Glomerular endothelial cell (primary cell): Measurements from ENCODE around the gene PRR30. TPM values are rescaled to one million over a fixed set of nuclear protein-coding genes. Genes with fewer than 3 reads are reported as not detected.
"Not testable (repeated sequence)": the region's sequence is repeated elsewhere in the genome, so short reads cannot be mapped to it uniquely, and the experiment has no call there.

Experiments
- DNase-seq: peaks from one replicate; pipeline ENCODE4 v3.0.0-alpha.2; 2011; ENCODE audit warnings: low read depth, low spot score; ENCODE audit errors: extremely low read depth
- total RNA-seq: library from RNA; depleted of rRNA; stranded (reverse); fragments of >200 nt; gene quantifications from 2 replicates; pipeline ENCODE4 v1.2.3, GENCODE V29; 2015

Gene PRR30
- not detected in 2 replicates for total RNA-seq

GRCh38 chr2:27139310-27139709 is at the start of gene PRR30:
TSS of gene PRR30 (minus strand) at chr2:27139410. CDS start at chr2:27138329, 1,081 bp downstream.
- DNase-seq: no peak

- no peak for DNase-seq
These were observed 47.6 kb upstream of the PRR30 start for GRCh38 chr2:27186613-27187345.

- DNase-seq: no peak
These were observed 46.3 kb upstream of the PRR30 start for GRCh38 chr2:27185331-27186026.

GRCh38 chr2:27184115-27184514 is 44.9 kb upstream of the PRR30 start:
- no peak for DNase-seq

- no peak for DNase-seq
These were observed 43.1 kb upstream of the PRR30 start for GRCh38 chr2:27182346-27182745.

GRCh38 chr2:27179344-27180000 is 40.3 kb upstream of the PRR30 start:
- no peak for DNase-seq

- no peak for DNase-seq
These were observed 39.3 kb upstream of the PRR30 start for GRCh38 chr2:27178469-27178868.

- DNase-seq: no peak
These were observed 38.5 kb upstream of the PRR30 start for GRCh38 chr2:27177441-27178351.

- not testable (repeated sequence) for DNase-seq
These were observed 36.6 kb upstream of the PRR30 start for GRCh38 chr2:27175781-27176180.

GRCh38 chr2:27175330-27175729 is 36.1 kb upstream of the PRR30 start:
- DNase-seq: no peak

- DNase-seq: no peak
These were observed 35.4 kb upstream of the PRR30 start for GRCh38 chr2:27174638-27175037.

GRCh38 chr2:27171351-27171848 is 32.2 kb upstream of the PRR30 start:
- no peak for DNase-seq

- DNase-seq: no peak
These were observed 31.5 kb upstream of the PRR30 start for GRCh38 chr2:27170581-27171337.

- no peak for DNase-seq
These were observed 26.0 kb upstream of the PRR30 start for GRCh38 chr2:27164960-27165763.

GRCh38 chr2:27162151-27163121 is 23.2 kb upstream of the PRR30 start:
- DNase-seq: no peak

- no peak for DNase-seq
These were observed 21.0 kb upstream of the PRR30 start for GRCh38 chr2:27160191-27160590.

- no peak for DNase-seq
These were observed 20.1 kb upstream of the PRR30 start for GRCh38 chr2:27159271-27159670.

GRCh38 chr2:27158468-27158867 is 19.3 kb upstream of the PRR30 start:
- DNase-seq: no peak
